ENCODE data around the gene EFNB2.

EFNB2 gene

GRCh38 chr13:106471957-106472543 lies 63.4 kb downstream of the EFNB2 start (continued):
- no peak for TF ChIP-seq ZNF148 (tag by site-specific recombination; IDR thresholded peaks at IDR 0.05; ENCODE audit: borderline replicate concordance)
- no peak for TF ChIP-seq SP2 (tag by site-specific recombination; IDR thresholded peaks at IDR 0.05)
- TF ChIP-seq KLF17 (tag by site-specific recombination; IDR thresholded peaks at IDR 0.05), result peak; percentile 68
- TF ChIP-seq ZNF398 (tag by site-specific recombination; IDR thresholded peaks at IDR 0.05), result no peak
- TF ChIP-seq ZEB2 (tag by site-specific recombination; IDR thresholded peaks at IDR 0.05), result no peak
- TF ChIP-seq HOXD13 (CRISPR knock-in tag; IDR thresholded peaks at IDR 0.05; ENCODE audit: borderline replicate concordance), result no peak
- no peak for TF ChIP-seq ZNF426 (tag by site-specific recombination; IDR thresholded peaks at IDR 0.05)
- TF ChIP-seq ZNF830 (tag by site-specific recombination; IDR thresholded peaks at IDR 0.05; ENCODE audit: low read depth), result no peak
- TF ChIP-seq PRDM2 (tag by site-specific recombination; IDR thresholded peaks at IDR 0.05; ENCODE audit: borderline replicate concordance), result no peak
- no peak for TF ChIP-seq PRDM6 (tag by site-specific recombination; IDR thresholded peaks at IDR 0.05)
- no peak for TF ChIP-seq ZNF169 (tag by site-specific recombination; IDR thresholded peaks at IDR 0.05)
- TF ChIP-seq PRDM1 (tag by site-specific recombination; IDR thresholded peaks at IDR 0.05), result peak; percentile 78
- TF ChIP-seq ZNF785 (tag by site-specific recombination; IDR thresholded peaks at IDR 0.05), result no peak
- no peak for TF ChIP-seq ZNF211 (tag by site-specific recombination; IDR thresholded peaks at IDR 0.05; ENCODE audit: low read depth)
- no peak for TF ChIP-seq ZNF18 (tag by site-specific recombination; IDR thresholded peaks at IDR 0.05)
- TF ChIP-seq ZNF114 (tag by site-specific recombination; IDR thresholded peaks at IDR 0.05), result no peak
- no peak for TF ChIP-seq ZBTB10 (tag by site-specific recombination; IDR thresholded peaks at IDR 0.05)
- no peak for TF ChIP-seq ZNF16 (tag by site-specific recombination; IDR thresholded peaks at IDR 0.05; ENCODE audit: low read depth)
- no peak for TF ChIP-seq ZSCAN5A (tag by site-specific recombination; IDR thresholded peaks at IDR 0.05)
- TF ChIP-seq ZNF677 (tag by site-specific recombination; IDR thresholded peaks at IDR 0.05), result no peak
